Liver (tissue), 3 donors: ENCODE measurements around the gene ARHGEF19.

Source experiments
- FOXA1 ChIP-seq: IDR thresholded peaks from 2 replicates; pipeline ENCODE4 v1.6.1; 2016; ENCODE audit warnings: antibody characterized with exemption
- RAD21 ChIP-seq, 2 donors: IDR thresholded peaks; 2 replicates each; pipeline ENCODE4 v1.6.1; 2016; ENCODE audit warnings: antibody characterized with exemption in 2 of 2, mild to moderate bottlenecking in 2 of 2
- REST ChIP-seq: IDR thresholded peaks from 2 replicates; pipeline ENCODE4 v1.6.1; 2016; ENCODE audit warnings: antibody characterized with exemption, mild to moderate bottlenecking
- SP1 ChIP-seq: IDR thresholded peaks from 2 replicates; pipeline ENCODE4 v1.6.1; 2018; ENCODE audit warnings: antibody characterized with exemption, mild to moderate bottlenecking
- TAF1 ChIP-seq: conservative IDR thresholded peaks from 2 replicates; pipeline ENCODE4 v1.6.1; 2016; ENCODE audit warnings: antibody characterized with exemption, mild to moderate bottlenecking
- TF ChIP-seq, protein P1 (sequence below): fragments of 150-350 bp; IDR thresholded peaks from 2 replicates; pipeline ENCODE4 v1.5.1; 2017; ENCODE audit warnings: improper control_type of control experiment, low read depth, low read length; ENCODE audit not compliant: missing input control
- donor health status: healthy.
- donor health status: healthy.

- TF ChIP-seq, protein P1, sequence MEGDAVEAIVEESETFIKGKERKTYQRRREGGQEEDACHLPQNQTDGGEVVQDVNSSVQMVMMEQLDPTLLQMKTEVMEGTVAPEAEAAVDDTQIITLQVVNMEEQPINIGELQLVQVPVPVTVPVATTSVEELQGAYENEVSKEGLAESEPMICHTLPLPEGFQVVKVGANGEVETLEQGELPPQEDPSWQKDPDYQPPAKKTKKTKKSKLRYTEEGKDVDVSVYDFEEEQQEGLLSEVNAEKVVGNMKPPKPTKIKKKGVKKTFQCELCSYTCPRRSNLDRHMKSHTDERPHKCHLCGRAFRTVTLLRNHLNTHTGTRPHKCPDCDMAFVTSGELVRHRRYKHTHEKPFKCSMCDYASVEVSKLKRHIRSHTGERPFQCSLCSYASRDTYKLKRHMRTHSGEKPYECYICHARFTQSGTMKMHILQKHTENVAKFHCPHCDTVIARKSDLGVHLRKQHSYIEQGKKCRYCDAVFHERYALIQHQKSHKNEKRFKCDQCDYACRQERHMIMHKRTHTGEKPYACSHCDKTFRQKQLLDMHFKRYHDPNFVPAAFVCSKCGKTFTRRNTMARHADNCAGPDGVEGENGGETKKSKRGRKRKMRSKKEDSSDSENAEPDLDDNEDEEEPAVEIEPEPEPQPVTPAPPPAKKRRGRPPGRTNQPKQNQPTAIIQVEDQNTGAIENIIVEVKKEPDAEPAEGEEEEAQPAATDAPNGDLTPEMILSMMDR = no peak
- no peak for TF ChIP-seq TAF1
- no peak for TF ChIP-seq REST
- no peak for TF ChIP-seq SP1
- no peak for TF ChIP-seq FOXA1
- TF ChIP-seq RAD21 (IDR thresholded peaks at IDR 0.05) = no peak
Observed at GRCh38 chr1:16233431-16233830, 21.0 kb upstream of the ARHGEF19 start.
